ENCODE results near the gene NELFA. TPM values are rescaled to one million over a fixed set of nuclear protein-coding genes. Genes with fewer than 3 reads are reported as not detected.

The NELFA gene
- total RNA-seq, 2 experiments from 2014 or later: 34.7 to 36.2 TPM

DNA sequence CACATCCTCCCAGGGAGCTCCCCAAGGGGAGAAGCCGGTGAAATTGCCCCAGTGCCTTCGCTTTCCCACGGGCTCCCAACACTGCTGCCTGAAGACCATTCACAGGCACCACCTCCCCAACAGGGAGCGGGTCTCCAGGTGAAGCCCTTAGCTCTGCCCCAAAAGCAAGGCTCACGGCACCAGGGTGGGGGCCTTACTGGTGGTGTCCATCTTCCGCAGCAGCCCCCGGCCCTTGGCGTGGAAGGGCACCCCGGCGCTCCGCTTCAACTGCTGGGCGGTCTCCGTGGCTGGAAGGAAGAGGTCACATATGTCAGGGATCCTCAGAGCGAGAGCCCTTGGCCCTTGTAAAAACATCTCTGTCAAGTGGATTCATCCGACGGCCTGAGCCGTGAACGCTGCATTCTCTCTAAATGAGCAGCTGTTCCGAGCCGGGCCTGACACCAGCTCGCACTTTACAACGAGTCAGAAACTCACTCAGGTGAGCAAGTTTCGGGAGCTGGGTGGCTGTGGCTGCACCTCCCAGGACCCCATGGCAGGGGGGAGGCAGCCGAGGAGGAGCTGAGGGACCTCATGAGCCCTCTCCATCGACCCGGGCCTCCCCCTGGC lies 20.9 kb downstream of the NELFA start:
- POLR2A ChIA-PET: no interaction called here
- Mint-ChIP-seq H3K27ac (no peak overlapping the region), H3K36me3 (ENCODE audit: low read depth) (peaks cover 7% of the 10 kb centered on the region), H3K4me1 (no peaks in the 10 kb centered on the region), H3K4me3 (no peak overlapping the region), H3K27me3 (no peaks in the 10 kb centered on the region), H3K9me3 (no peaks in the 10 kb centered on the region)
- CTCF ChIA-PET: interaction anchor here (1.3 kb wide), 1 partner anchor 47 kb away, joined by 3 read pairs; no protein-coding TSS in a partner anchor
- no peak for DNase-seq

DNA sequence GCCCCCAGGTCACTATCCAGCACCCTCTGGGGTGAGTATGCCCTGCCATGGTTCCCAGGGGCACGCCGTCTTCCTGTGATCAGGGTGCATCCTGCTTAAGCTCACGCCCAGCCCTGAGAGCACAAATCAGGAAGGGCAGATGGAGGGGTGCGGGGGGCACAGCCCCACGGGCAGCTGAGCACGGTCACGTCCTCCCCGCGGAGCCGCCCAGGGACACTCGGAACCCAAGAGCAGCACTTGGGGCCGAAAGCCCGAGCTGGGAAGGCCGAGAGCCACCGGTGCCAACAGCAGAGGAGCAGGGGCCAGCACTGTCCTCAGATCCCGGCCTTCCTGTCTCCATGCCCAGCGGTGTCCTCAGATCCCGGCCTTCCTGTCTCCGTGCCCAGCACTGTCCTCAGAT lies 21.5 kb downstream of the NELFA start:
- H3K27me3 Mint-ChIP-seq: no peaks in the 10 kb centered on the region
- no peaks in the 10 kb centered on the region for H3K9me3 Mint-ChIP-seq
- H3K4me1 Mint-ChIP-seq: no peaks in the 10 kb centered on the region
- peaks cover 11% of the 10 kb centered on the region for H3K36me3 Mint-ChIP-seq (ENCODE audit: low read depth)
- H3K4me3 Mint-ChIP-seq: no peak overlapping the region
- no peak for DNase-seq
- H3K27ac Mint-ChIP-seq: no peak overlapping the region
- POLR2A ChIA-PET: no interaction called here
- CTCF ChIA-PET: interaction anchor here (1.3 kb wide), 1 partner anchor 46 kb away, joined by 3 read pairs; no protein-coding TSS in a partner anchor

DNA sequence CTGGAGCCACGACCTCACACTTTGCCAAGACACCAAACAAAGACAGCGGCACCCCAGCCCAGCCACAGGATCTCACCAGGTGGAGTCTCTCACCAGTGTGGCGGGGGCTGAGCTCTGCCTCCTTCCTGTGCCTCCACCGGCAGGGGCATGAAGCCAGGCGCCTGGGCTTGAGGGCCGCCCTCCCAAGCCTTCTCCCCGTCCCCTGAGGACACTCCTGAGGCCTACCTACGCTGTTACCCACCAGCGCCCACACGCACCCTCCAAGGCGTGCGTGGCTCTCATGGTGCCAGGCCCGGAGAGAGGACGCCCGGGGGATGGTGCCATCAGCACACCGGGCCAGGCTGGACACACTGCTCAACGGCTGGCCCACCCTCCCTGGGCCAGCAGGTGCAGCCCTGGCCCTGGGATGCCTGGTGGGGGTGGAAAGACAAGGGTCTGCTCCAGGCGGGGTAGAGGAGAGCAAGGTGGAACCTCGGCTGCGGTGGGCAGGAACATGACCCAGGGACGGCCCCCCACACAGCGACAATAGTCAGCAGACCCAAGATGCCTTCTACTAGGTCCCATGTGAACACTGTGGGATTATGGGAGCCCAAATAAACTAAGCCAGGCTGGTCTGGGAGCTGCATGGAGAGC lies 22.1 kb downstream of the NELFA start:
- peaks cover 13% of the 10 kb centered on the region for H3K36me3 Mint-ChIP-seq (ENCODE audit: low read depth)
- ChIA-PET POLR2A (no interaction called here), CTCF (interaction anchor here (0.6 to 1.3 kb wide), 2 partner anchors 46 to 94 kb away, joined by 3 to 4 read pairs; no protein-coding TSS in a partner anchor)
- no peaks in the 10 kb centered on the region for H3K27me3 Mint-ChIP-seq
- H3K4me1 Mint-ChIP-seq: no peaks in the 10 kb centered on the region
- DNase-seq: no peak
- no peak overlapping the region for H3K4me3 Mint-ChIP-seq
- H3K9me3 Mint-ChIP-seq: no peaks in the 10 kb centered on the region
- H3K27ac Mint-ChIP-seq: no peak overlapping the region

DNA sequence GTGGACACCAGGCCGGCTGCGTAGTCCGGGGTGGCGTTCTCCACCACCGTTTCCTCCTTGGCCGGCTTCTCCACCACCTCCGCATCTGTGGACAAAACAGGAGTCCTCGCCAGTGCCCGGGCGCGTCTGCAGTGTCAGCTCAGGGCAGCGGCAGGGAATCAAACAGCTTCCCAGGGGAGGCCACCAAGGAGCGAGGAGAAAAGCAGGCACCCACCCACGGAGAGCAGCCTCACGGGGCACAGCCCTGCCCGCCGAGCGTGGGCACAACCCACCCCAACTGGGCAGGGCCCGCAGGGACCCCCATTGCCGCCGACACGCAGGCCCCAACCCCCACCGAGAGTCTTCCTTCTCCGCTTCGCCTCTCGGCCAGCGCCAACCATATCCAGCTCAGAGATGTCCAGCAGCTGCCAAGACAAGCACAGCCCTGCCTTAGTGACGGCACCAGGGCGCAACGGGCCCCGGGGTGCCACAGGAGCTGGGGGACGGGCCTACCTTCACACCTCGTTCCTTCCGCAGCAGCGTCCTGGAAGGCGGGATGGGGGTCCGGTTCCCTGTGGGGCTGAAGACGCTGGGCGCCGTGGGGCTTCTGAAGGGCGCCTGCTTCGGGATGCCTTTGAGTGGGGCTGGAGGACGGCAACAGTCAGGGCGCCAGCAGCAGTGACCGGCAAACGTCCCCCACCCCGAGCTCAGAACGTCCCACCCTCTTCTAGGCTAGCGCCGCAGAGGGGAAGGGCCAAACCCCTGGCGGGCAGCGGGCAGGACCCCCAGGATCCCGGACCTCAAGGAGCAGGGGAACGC lies 22.8 kb downstream of the NELFA start:
- ChIA-PET CTCF (interaction anchor here (0.6 kb wide), 1 partner anchor 93 kb away, joined by 4 read pairs; no protein-coding TSS in a partner anchor), POLR2A (no interaction called here)
- Mint-ChIP-seq H3K36me3 (ENCODE audit: low read depth) (peaks cover 20% of the 10 kb centered on the region), H3K4me3 (no peak overlapping the region), H3K4me1 (no peaks in the 10 kb centered on the region), H3K27ac (no peak overlapping the region), H3K9me3 (no peaks in the 10 kb centered on the region), H3K27me3 (no peaks in the 10 kb centered on the region)
- no peak for DNase-seq

DNA sequence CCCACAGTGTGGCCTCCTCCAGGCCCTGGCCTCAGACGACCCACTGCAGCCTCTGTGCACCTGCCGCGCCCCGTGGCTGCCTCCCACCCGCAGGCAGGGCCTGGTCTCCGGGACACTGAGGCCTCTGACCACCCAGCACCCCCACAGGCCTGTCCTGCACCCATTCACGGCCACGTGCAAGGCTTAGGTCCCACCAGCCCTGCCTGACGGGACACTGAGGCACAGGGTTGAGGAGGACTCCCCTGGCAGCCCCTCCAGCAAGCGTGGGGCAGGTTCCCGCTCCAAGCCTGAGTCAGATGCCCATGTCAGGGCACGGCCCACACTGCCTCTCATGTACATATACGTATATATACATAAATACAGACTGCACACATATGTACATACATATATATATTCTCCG lies 23.5 kb downstream of the NELFA start:
- DNase-seq: no peak
- Mint-ChIP-seq H3K4me3 (no peak overlapping the region), H3K27me3 (no peaks in the 10 kb centered on the region), H3K36me3 (ENCODE audit: low read depth) (peaks cover 23% of the 10 kb centered on the region), H3K4me1 (no peaks in the 10 kb centered on the region), H3K27ac (no peak overlapping the region), H3K9me3 (no peaks in the 10 kb centered on the region)
- CTCF ChIA-PET: interaction anchor here (0.9 to 1.4 kb wide), 2 partner anchors 13 to 50 kb away, joined by 3 to 4 read pairs; no protein-coding TSS in a partner anchor
- POLR2A ChIA-PET: no interaction called here

DNA sequence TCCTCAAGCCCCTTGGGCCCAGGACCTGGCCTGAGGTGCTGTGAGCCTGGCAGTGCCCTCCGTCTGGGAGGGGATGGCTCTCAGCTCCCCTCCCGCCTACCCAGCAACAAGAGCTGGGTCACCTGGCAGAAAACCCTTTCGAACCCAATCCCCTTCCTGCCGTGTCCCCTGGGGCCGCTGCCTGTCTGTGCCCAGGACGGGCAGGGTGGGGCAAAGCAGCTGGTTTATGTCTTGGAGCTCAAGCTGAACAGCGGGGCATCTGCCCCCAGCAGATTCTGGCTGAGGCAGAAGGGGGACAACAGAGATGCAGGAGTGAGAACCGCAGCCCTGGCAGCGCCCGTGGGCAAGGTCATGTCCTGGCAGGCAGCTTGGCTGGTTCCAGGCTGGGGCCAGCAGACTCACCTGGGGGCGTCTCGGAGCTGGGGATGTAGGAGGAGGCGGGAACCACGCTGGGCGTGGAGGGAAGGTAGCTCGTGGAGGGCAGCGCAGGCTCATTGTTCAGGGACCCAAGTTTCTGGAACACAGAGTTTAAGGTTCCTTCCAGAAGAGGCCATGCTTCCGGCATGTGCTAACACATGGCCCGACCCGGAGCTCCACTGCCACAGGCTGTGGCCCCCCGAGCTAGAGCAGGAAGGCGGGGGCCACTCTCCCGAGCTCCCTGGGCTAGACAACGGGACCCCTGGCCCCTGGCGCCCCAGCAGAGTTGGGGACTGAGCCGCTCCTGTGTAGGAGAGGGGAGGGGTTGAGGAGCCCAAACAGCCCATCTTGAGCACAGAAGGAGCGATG lies 24.2 kb downstream of the NELFA start:
- CTCF ChIA-PET: interaction anchor here (0.9 to 1.4 kb wide), 2 partner anchors 12 to 50 kb away, joined by 3 to 4 read pairs; no protein-coding TSS in a partner anchor
- Mint-ChIP-seq H3K9me3 (no peaks in the 10 kb centered on the region), H3K27me3 (no peaks in the 10 kb centered on the region), H3K27ac (no peak overlapping the region), H3K4me3 (no peak overlapping the region), H3K36me3 (ENCODE audit: low read depth) (peaks cover 29% of the 10 kb centered on the region), H3K4me1 (peaks cover 2% of the 10 kb centered on the region)
- POLR2A ChIA-PET: no interaction called here
- DNase-seq: no peak

DNA sequence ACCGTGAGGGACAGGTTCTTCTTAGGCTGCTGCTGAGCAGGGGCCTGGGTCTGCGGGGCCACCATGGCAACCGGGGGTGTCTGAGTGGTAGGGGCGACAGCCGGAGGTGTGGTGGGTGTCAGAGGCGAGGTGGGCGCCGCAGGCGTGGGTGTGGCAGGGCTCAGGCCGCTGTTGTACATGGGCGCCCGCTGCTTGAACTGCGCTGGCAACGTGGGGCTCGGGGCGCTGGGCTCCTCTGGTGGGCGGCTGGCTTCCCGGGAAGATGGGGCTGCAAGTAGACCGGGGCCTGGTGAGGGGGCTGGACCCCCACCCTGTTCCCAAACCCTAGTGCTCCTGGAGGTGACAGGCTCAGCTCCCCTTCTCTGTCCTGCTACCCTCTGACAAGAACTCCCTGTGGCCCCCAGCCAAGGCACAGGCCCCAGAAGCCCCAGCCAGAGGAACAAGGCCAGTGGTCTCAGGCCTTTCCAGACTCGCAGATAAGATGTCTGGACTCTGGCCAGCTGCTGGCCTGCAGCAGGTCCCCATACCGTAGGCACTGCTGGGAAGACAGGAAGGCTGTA lies 24.8 kb downstream of the NELFA start:
- Mint-ChIP-seq H3K27ac (no peak overlapping the region), H3K9me3 (no peaks in the 10 kb centered on the region), H3K4me3 (no peak overlapping the region), H3K27me3 (no peaks in the 10 kb centered on the region), H3K36me3 (ENCODE audit: low read depth) (peaks cover 36% of the 10 kb centered on the region), H3K4me1 (peaks cover 2% of the 10 kb centered on the region)
- ChIA-PET POLR2A (no interaction called here), CTCF (interaction anchor here (1.4 kb wide), 1 partner anchor 51 kb away, joined by 4 read pairs; no protein-coding TSS in a partner anchor)
- DNase-seq: no peak

DNA sequence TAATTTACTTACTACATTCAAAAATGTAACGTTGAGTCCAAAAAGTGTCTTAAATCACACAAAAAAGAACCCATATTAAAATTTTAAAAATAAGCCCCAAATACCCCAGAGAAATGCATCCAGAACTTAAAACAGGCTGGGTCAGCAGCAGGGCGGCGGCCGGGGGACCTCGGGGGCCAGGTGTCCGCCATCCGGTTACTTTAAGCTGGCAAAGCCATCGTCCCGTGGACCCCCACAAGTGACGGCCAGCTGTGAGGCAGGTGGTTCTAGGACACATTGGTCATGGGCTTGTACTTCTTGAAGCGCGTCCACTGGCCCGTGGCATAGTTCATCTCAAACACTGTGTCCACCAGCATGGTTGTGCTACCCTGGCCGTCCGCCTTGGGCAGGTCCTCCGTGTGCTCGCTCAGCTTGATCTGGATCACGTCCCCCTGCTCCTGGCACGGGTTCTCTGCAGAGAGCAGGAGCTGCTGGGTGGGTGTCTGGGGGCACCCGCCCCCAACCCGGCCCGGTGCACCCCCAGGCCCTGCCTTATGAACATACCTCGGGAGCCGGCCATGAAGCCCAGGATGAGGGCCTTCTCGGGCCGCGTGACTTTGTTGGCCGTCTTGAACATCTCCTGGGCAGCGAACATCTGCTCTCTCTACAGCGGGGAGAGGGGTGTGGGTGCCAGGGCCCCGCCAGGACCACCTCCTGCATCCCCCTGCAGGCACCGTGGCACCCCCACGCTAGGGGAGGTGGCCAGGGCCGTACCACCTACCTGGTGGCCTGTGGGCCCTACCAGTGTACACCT lies 25.5 kb downstream of the NELFA start:
- Mint-ChIP-seq H3K4me3 (no peak overlapping the region), H3K27ac (no peak overlapping the region), H3K27me3 (no peaks in the 10 kb centered on the region), H3K36me3 (ENCODE audit: low read depth) (peaks cover 40% of the 10 kb centered on the region), H3K9me3 (no peaks in the 10 kb centered on the region), H3K4me1 (peaks cover 2% of the 10 kb centered on the region)
- DNase-seq: no peak
- ChIA-PET CTCF (no interaction called here), POLR2A (interaction anchor here (0.6 kb wide), 1 partner anchor 179 kb away, joined by 4 read pairs; no protein-coding TSS in a partner anchor)

DNA sequence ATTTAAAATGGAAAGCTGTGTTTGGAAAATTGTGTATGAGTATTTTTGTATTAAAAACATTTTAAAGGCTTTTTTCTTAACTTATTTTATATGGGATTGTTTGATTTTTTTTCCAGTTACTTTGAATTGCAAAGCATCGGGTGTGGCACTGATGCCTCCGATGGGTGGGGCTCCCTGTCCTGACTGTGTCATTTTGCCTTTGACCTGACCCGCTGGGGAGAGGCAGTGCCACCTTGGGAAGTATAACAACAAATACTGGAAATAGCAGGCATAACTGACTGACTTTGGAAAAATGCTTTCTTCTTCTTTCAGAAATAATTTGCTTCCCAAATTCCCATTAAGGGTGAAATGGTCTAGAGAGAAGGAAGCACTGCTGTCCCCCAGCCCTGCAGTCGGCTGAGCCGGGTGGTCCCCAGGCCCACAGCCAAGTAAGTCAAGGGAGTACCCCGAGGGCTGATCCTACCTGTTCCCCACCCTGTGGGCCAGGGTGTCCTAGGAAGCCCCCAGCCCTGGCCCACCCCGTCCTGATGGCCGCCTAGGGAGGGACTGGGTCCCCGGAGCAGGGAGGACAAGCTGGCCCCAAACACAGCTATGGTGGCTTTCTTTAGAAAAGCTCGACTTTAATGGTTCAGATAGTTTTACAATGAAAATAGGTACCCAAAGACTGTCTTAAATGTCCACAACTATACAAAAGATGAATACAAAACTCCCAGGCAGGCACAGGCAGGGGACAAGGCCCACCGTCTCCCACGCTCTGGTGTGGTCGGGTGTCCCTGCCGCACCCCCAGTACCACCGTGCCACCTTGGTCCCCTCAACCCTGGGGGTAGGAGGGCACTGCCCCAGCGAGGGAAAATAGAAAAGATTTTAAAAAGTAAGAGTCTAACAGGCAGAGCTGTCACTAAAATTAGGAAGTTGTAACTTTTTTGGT lies 26.4 kb downstream of the NELFA start:
- Mint-ChIP-seq H3K4me1 (peaks cover 2% of the 10 kb centered on the region), H3K36me3 (ENCODE audit: low read depth) (peaks cover 40% of the 10 kb centered on the region), H3K27ac (no peak overlapping the region), H3K9me3 (no peaks in the 10 kb centered on the region), H3K4me3 (no peak overlapping the region), H3K27me3 (no peaks in the 10 kb centered on the region)
- ChIA-PET POLR2A (interaction anchor here (0.6 kb wide), 1 partner anchor 180 kb away, joined by 4 read pairs; no protein-coding TSS in a partner anchor), CTCF (interaction anchor here (0.6 kb wide), 1 partner anchor 46 kb away, joined by 3 read pairs; no protein-coding TSS in a partner anchor)
- DNase-seq: no peak

DNA sequence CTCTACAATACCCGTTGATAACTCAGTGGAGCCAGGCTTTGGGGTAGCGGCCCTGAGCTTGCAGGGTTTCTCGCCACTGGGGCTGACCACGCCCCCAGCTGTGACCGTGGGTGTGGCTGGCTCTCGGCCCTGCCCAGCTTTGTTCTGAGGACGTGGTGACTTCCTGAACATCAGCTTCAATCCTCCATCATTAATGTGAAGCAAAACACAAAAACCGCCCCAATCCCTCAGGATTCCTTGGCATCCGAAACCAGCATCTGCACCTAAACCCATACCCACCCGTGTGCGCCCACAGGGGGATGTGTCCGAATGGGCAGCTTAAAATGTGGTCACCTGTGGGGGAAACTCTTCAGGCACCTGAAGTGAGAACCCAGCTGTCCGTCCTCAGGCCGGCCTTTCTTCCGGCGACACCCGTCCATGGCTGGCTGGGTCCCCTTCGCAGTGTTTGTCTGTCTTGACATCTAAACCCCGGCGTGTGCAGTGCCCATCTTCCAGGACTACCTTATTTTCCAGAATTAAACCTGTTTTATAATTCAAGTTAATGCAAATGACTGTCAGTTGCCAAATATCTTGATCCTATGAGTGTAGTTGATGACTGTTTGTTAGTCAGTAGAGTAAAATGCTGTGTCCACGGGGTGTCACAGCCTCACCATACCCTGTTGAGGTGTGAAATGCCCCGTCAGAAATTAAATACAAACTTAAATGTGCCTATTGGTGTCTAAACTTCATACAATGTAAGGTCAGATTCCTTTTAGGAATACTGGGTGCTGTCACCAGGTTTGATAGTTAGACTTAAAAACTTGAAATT lies 27.3 kb downstream of the NELFA start:
- ChIA-PET CTCF (interaction anchor here (0.6 kb wide), 1 partner anchor 45 kb away, joined by 3 read pairs; no protein-coding TSS in a partner anchor), POLR2A (no interaction called here)
- Mint-ChIP-seq H3K27me3 (no peaks in the 10 kb centered on the region), H3K4me1 (peaks cover 2% of the 10 kb centered on the region), H3K27ac (peak overlapping the region; percentile 6), H3K9me3 (no peaks in the 10 kb centered on the region), H3K4me3 (no peak overlapping the region), H3K36me3 (ENCODE audit: low read depth) (peaks cover 40% of the 10 kb centered on the region)
- no peak for DNase-seq
